Glutamatergic neuron (in vitro differentiated cells): ENCODE data around the gene EML2. TPM values are rescaled to one million over a fixed set of nuclear protein-coding genes. Genes with fewer than 3 reads are reported as not detected.

Experiments
- DNase-seq: peaks from one replicate; pipeline ENCODE4 v3.0.0; 2022
- H3K27ac Mint-ChIP-seq: one replicate; pipeline ENCODE4 v1.8.0; 2020; ENCODE audit warnings: mild to moderate bottlenecking, mixed read lengths, inconsistent platforms; ENCODE audit not compliant: unreplicated experiment
- H3K27me3 Mint-ChIP-seq: one replicate; pipeline ENCODE4 v1.8.0; 2020; ENCODE audit warnings: mild to moderate bottlenecking, moderate library complexity, mixed read lengths, inconsistent platforms; ENCODE audit not compliant: unreplicated experiment
- H3K36me3 Mint-ChIP-seq: one replicate; pipeline ENCODE4 v1.8.0; 2020; ENCODE audit warnings: mild to moderate bottlenecking, mixed read lengths, inconsistent platforms; ENCODE audit not compliant: unreplicated experiment
- H3K4me1 Mint-ChIP-seq: one replicate; pipeline ENCODE4 v1.8.0; 2020; ENCODE audit warnings: mild to moderate bottlenecking, low read depth, mixed read lengths, inconsistent platforms; ENCODE audit not compliant: unreplicated experiment
- H3K4me3 Mint-ChIP-seq: one replicate; pipeline ENCODE4 v1.8.0; 2020; ENCODE audit warnings: mild to moderate bottlenecking, mixed read lengths, inconsistent platforms; ENCODE audit not compliant: unreplicated experiment
- H3K9me3 Mint-ChIP-seq: one replicate; pipeline ENCODE4 v1.8.0; 2020; ENCODE audit warnings: mild to moderate bottlenecking, moderate library complexity, mixed read lengths, inconsistent platforms; ENCODE audit not compliant: unreplicated experiment
- total RNA-seq: library from RNA; stranded (reverse); fragmentation: NEBNext Ultra II Directional; extraction: Animal tissue kit (Norgen Biotek cat#: 25700); gene quantifications from one replicate; pipeline ENCODE4 v1.2.1, GENCODE V29; 2021; ENCODE audit not compliant: unreplicated experiment
- TF ChIP-seq, protein P1 (sequence below): fragments of 200-600 bp; sonication (generic); IDR thresholded peaks from one replicate; pipeline ENCODE4 v1.5.0; 2021; ENCODE audit not compliant: partially characterized antibody, unreplicated experiment

EML2 gene
- total RNA-seq, 1 donor from 2014 or later, result 53.2 TPM

DNA sequence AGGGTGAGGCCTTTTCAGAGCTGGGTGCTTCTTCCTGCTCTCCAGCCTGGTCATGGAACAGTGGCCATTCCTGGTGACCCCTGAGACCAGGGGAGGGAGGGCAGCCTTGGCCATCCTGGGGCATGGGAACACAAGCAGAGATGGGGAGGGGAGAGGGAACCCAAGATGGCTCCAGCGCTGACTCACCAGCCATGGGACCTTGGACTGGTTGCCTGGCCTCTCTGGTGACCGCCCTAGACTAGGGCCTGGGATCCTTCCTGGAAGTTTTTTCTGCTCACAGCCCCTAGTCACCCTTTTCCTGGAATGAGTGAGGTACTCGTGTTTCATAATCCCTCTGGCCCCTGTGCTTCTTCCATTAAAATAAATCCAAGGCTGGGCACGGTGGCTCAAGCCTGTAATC, 51.3 kb downstream of the EML2 start:
- Mint-ChIP-seq H3K4me1 (no peaks in the 10 kb centered on the region), H3K9me3 (peaks cover 7% of the 10 kb centered on the region), H3K36me3 (no peaks in the 10 kb centered on the region), H3K27ac (no peak overlapping the region), H3K4me3 (no peak overlapping the region), H3K27me3 (peaks cover 9% of the 10 kb centered on the region)
- DNase-seq, result no peak
- TF ChIP-seq, protein P1, sequence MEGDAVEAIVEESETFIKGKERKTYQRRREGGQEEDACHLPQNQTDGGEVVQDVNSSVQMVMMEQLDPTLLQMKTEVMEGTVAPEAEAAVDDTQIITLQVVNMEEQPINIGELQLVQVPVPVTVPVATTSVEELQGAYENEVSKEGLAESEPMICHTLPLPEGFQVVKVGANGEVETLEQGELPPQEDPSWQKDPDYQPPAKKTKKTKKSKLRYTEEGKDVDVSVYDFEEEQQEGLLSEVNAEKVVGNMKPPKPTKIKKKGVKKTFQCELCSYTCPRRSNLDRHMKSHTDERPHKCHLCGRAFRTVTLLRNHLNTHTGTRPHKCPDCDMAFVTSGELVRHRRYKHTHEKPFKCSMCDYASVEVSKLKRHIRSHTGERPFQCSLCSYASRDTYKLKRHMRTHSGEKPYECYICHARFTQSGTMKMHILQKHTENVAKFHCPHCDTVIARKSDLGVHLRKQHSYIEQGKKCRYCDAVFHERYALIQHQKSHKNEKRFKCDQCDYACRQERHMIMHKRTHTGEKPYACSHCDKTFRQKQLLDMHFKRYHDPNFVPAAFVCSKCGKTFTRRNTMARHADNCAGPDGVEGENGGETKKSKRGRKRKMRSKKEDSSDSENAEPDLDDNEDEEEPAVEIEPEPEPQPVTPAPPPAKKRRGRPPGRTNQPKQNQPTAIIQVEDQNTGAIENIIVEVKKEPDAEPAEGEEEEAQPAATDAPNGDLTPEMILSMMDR, result no peak

DNA sequence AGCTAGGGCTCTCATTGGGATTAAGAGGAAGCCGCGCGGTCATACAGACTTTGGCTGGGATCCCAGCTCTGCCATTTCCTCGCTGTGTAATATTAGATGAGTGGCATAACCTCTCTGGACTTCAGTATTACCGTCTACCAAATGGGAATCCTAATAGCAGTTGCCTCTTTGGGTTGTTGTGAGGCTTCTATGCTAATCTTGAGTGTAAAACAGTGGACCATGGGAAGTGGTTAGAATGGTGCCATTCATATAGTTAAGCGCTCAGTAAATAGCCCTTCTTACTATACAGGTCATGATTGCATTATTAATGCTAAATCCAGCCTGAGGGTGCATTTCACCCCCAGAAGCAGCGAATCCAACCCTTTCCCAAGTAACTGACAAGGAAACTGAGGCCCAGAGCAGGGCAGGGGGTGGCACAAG, 54.0 kb downstream of the EML2 start:
- no peak for DNase-seq
- peak overlapping the region; percentile 84 for H3K4me3 Mint-ChIP-seq
- no peaks in the 10 kb centered on the region for H3K36me3 Mint-ChIP-seq
- peaks cover 4% of the 10 kb centered on the region for H3K9me3 Mint-ChIP-seq
- TF ChIP-seq, protein P1, result no peak
- peaks cover 12% of the 10 kb centered on the region for H3K27me3 Mint-ChIP-seq
- peaks cover 3% of the 10 kb centered on the region for H3K4me1 Mint-ChIP-seq
- H3K27ac Mint-ChIP-seq, result peak overlapping the region; percentile 85

DNA sequence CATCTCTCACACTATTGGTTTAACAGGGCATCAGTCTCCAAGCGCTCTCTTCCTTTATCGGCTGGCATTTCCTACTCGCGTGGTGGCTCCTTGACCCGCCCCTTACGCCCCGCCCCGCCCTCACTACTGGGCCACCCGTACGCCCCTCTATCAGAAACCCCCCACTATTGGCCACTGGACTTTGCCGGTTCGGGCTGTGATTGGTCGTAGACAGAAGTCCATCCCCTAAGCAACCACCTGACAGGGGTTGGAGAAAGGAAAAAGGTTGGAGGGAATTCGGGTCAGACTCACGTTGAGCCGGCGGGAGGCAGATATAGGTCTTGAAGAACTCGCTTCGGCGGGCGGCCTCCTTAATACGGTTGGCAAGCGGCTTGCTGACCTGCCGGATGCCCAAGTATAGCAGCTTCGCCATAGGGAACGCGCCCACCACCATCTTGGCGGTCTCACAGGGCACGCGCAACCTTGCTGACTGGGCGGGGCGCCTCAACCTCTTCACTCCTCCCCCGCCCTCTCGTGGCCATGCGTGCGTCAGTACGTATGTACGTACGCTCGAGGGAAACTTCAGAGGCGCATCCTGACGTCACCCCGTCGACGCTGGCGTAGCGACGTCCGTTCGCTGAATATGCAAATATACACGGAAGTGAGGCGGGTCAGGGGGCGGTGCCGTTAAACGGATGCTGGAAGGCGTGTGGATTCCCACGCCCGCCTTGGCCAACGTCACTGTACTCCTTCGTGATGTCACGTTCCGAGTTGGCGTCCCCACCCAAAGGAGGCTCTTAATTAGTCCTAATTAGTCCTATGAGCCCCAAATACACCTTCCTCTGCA, 54.7 kb downstream of the EML2 start, which contains the start of gene OPA3:
Gene OPA3 (minus strand): TSS at position 471 of the 826 bp plus-strand sequence. CDS start 38 bp downstream, at position 433.
- Mint-ChIP-seq H3K4me1 (peaks cover 3% of the 10 kb centered on the region), H3K27ac (peak within 1 kb of the TSS; percentile 85), H3K36me3 (no peaks in the 10 kb centered on the region), H3K9me3 (peaks cover 4% of the 10 kb centered on the region), H3K4me3 (peak within 1 kb of the TSS; percentile 84), H3K27me3 (peaks cover 8% of the 10 kb centered on the region)
- DNase-seq, result peak; percentile 97
- TF ChIP-seq, protein P1, result peak; percentile 63

DNA sequence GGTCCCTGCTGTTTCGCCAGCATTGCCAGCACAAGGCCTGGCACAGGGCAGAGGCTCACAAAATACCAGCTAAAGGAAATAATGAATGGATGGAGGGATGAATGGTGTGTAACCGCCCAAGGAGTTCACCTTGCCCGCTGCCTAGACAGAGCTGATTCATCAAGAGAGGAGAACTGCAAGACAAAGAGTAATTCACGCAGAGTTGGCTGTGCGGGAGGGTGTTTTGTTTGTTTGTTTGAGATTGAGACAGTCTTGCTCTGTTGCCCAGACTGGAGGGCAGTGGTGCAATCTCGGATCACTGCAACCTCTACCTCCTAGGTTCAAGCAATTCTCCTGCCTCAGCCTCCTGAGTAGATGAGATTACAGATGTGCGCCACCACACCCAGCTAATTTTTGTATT, 57.6 kb downstream of the EML2 start:
- no peak overlapping the region for H3K27ac Mint-ChIP-seq
- no peak overlapping the region for H3K4me3 Mint-ChIP-seq

More for the DNA sequence above, 57.6 kb downstream of the EML2 start:
- peaks cover 6% of the 10 kb centered on the region for H3K9me3 Mint-ChIP-seq
- H3K4me1 Mint-ChIP-seq, result peaks cover 8% of the 10 kb centered on the region
- TF ChIP-seq, protein P1, result no peak
- DNase-seq, result no peak
- H3K36me3 Mint-ChIP-seq, result no peaks in the 10 kb centered on the region
- H3K27me3 Mint-ChIP-seq, result peaks cover 7% of the 10 kb centered on the region
